RWPE2 (cell line): ENCODE measurements around the gene LMLN.
"Not testable (repeated sequence)": the region's sequence is repeated elsewhere in the genome, so short reads cannot be mapped to it uniquely, and the experiment has no call there.

Experiments used
- ATAC-seq: fragments of 200-7000 bp; cut with Tn5 transposase; 3 replicates; pipeline ENCODE4 v1.9.1; 2021; ENCODE audit warnings: low read depth
- DNase-seq: peaks from one replicate; pipeline ENCODE4 v3.0.0-alpha.2; 2020; ENCODE audit warnings: low spot score
- H3K27ac ChIP-seq: fragments of 450-650 bp; 2 replicates; pipeline ENCODE4 v1.5.1; 2017; ENCODE audit warnings: mild to moderate bottlenecking; ENCODE audit not compliant: poor library complexity, severe bottlenecking
- H3K27me3 ChIP-seq: fragments of 250-450 bp; sonication (Bioruptor Pico); 2 replicates; pipeline ENCODE4 v1.5.1; 2021; ENCODE audit warnings: mild to moderate bottlenecking, moderate library complexity; ENCODE audit not compliant: insufficient read depth, poor library complexity, severe bottlenecking
- H3K36me3 ChIP-seq: fragments of 250-450 bp; sonication (Bioruptor Pico); 2 replicates; pipeline ENCODE4 v1.5.1; 2020; ENCODE audit warnings: low read depth, mild to moderate bottlenecking, moderate library complexity
- H3K4me1 ChIP-seq: fragments of 250-450 bp; sonication (Bioruptor Pico); 2 replicates; pipeline ENCODE4 v1.5.1; 2021; ENCODE audit warnings: mild to moderate bottlenecking, moderate library complexity; ENCODE audit not compliant: insufficient read depth, poor library complexity, severe bottlenecking
- H3K4me3 ChIP-seq: fragments of 250-450 bp; sonication (Bioruptor Pico); 2 replicates; pipeline ENCODE4 v1.5.1; 2021; ENCODE audit warnings: mild to moderate bottlenecking, moderate library complexity; ENCODE audit not compliant: severe bottlenecking
- H3K9me3 ChIP-seq: fragments of 250-450 bp; sonication (Bioruptor Pico); 2 replicates; pipeline ENCODE4 v1.5.1; 2021; ENCODE audit warnings: mild to moderate bottlenecking, moderate library complexity; ENCODE audit not compliant: severe bottlenecking
- CTCF ChIP-seq: fragments of 450-650 bp; IDR thresholded peaks from one replicate; pipeline ENCODE4 v1.5.1; 2017; ENCODE audit warnings: mild to moderate bottlenecking, moderate library complexity; ENCODE audit not compliant: poor library complexity, severe bottlenecking

LMLN gene

GRCh38 chr3:197957790-197958133 is 2.3 kb upstream of the LMLN start:
- H3K27ac ChIP-seq = peak overlapping the region; percentile 64
- DNase-seq = no peak
- H3K4me1 ChIP-seq = peaks cover 25% of the 10 kb centered on the region
- TF ChIP-seq CTCF = no peak
- no peak for ATAC-seq
- H3K9me3 ChIP-seq = no peaks in the 10 kb centered on the region
- no peaks in the 10 kb centered on the region for H3K27me3 ChIP-seq
- H3K36me3 ChIP-seq = peaks cover 35% of the 10 kb centered on the region
- H3K4me3 ChIP-seq = no peak overlapping the region

DNA sequence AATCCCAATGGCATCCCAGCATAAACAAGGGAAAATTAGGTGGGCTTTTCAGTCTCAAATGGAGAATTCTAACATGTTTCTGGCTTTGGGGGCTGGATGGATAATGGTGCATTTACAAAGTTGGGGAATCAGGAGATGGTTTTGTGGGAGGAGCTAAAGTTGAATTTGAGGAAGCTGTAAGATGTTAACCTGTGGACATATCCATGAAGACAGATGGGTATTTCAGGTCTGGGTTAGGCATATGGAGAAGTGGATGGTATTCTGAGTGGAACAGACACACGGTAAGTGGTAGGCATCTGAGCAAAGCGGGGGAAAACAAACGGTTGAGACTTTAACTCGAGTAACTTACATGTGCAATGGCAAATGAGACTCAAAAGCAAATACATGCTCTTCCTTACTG is 1.7 kb upstream of the LMLN start:
- no peak for DNase-seq
- Histone ChIP-seq H3K9me3 (no peaks in the 10 kb centered on the region), H3K27me3 (no peaks in the 10 kb centered on the region), H3K4me1 (peaks cover 25% of the 10 kb centered on the region), H3K4me3 (no peak overlapping the region), H3K36me3 (peaks cover 30% of the 10 kb centered on the region), H3K27ac (peak overlapping the region; percentile 64)
- no peak for TF ChIP-seq CTCF
- no peak for ATAC-seq

DNA sequence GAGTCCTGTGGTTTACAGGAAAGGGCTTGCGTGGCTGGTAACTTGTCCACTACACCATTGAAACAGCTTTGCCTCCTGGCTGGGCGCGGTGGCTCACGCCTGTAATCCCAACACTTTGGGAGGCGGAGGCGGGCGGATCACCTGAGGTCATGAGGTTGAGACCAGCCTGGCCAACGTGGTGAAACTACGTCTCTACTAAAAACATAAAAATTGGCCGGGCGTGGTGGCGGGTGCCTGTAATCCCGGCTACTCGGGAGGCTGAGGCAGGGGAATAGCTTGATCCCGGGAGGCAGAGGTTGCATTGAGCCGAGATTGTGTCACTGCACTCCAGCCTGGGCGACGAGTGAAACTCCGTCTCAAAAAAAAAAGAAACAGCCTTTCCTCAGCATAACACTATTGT is 1.2 kb upstream of the LMLN start:
- H3K27me3 ChIP-seq, H3K9me3 ChIP-seq, H3K4me3 ChIP-seq, ATAC-seq, DNase-seq: not testable (repeated sequence)
- peak overlapping the region; percentile 64 for H3K27ac ChIP-seq
- peaks cover 23% of the 10 kb centered on the region for H3K4me1 ChIP-seq
- H3K36me3 ChIP-seq = peaks cover 25% of the 10 kb centered on the region

DNA sequence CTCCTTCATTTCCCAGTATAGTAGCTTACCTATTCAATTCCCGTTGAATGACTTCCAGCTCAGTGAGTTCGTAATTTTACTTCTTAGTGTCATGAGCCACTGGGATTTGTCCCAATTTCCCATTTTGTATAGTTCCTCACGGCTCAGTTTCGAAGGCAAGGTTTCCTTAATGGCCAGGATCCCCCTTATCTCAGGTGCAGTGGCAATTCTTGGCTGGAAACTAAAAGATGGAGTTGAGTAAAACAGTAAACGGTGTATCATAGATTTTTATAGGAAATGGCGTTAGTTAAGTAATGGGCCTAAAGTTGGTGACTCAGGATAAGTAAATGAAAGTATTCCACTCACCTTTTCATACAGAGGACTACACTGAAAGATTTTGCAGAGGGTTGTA is 522 bp upstream of the LMLN start:
- no peak for TF ChIP-seq CTCF
- Histone ChIP-seq H3K27ac (peak overlapping the region; percentile 64), H3K4me1 (peaks cover 23% of the 10 kb centered on the region), H3K36me3 (peaks cover 18% of the 10 kb centered on the region), H3K4me3 (peak overlapping the region; percentile 50), H3K9me3 (no peaks in the 10 kb centered on the region), H3K27me3 (no peaks in the 10 kb centered on the region)
- DNase-seq (no peak), ATAC-seq (no peak)

GRCh38 chr3:197960694-197961581 is 921 bp downstream of the LMLN start:
- peaks cover 4% of the 10 kb centered on the region for H3K36me3 ChIP-seq
- peak overlapping the region; percentile 64 for H3K27ac ChIP-seq
- DNase-seq (no peak), ATAC-seq (no peak)
- no peaks in the 10 kb centered on the region for H3K27me3 ChIP-seq
- H3K9me3 ChIP-seq = no peaks in the 10 kb centered on the region
- peak overlapping the region; percentile 50 for H3K4me3 ChIP-seq
- peaks cover 23% of the 10 kb centered on the region for H3K4me1 ChIP-seq
- TF ChIP-seq CTCF = no peak
